Measurements from ENCODE around the gene SPON2. TPM values are rescaled to one million over a fixed set of nuclear protein-coding genes. Genes with fewer than 3 reads are reported as not detected.

SPON2 gene
- total RNA-seq, 2 experiments from 2014 or later: 8.4 to 35.3 TPM

DNA sequence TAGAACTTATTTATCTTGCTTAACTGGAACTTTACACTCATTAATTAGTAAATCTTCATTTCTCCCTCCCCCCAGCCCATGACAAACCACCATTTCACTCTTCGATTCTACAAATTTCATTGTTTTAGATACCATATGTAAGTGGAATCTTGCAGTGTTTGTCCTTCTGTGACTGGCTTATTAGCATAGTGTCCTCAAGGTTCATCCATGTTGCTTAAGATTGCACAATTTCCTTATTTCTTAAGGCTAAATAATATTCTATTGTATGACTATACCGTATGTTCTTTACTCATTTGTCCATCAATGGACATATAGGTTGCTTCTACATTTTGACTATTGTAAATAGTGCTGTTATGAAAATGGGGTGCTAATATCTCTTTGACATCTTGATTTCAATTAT, 34.5 kb downstream of the SPON2 start:
- no peaks in the 10 kb centered on the region for H4K20me1 ChIP-seq (ENCODE audit: insufficient read depth, low read length)
- peaks cover 7% of the 10 kb centered on the region for H3K4me1 ChIP-seq (ENCODE audit: insufficient read depth, low read length, poor library complexity, severe bottlenecking)
- no peak overlapping the region for H3K4me3 ChIP-seq (ENCODE audit: low read depth, low read length, poor library complexity, severe bottlenecking)
- ChIA-PET CTCF (ENCODE audit: unreplicated experiment) (no interaction called here), POLR2A (interaction anchor here (0.7 to 0.9 kb wide), 2 partner anchors 130 to 151 kb away, joined by 3 to 4 read pairs; partner anchors contain the start of gene MAEA)
- DNase-seq (ENCODE audit: low spot score): no peak
- TF ChIP-seq, protein P1, sequence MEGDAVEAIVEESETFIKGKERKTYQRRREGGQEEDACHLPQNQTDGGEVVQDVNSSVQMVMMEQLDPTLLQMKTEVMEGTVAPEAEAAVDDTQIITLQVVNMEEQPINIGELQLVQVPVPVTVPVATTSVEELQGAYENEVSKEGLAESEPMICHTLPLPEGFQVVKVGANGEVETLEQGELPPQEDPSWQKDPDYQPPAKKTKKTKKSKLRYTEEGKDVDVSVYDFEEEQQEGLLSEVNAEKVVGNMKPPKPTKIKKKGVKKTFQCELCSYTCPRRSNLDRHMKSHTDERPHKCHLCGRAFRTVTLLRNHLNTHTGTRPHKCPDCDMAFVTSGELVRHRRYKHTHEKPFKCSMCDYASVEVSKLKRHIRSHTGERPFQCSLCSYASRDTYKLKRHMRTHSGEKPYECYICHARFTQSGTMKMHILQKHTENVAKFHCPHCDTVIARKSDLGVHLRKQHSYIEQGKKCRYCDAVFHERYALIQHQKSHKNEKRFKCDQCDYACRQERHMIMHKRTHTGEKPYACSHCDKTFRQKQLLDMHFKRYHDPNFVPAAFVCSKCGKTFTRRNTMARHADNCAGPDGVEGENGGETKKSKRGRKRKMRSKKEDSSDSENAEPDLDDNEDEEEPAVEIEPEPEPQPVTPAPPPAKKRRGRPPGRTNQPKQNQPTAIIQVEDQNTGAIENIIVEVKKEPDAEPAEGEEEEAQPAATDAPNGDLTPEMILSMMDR (conservative IDR thresholded peaks at IDR 0.05; ENCODE audit: low read length): no peak
- TF ChIP-seq EZH2phosphoT487 (IDR thresholded peaks at IDR 0.05; ENCODE audit: borderline replicate concordance, low read depth, low read length): no peak
- intact Hi-C loops (cut with micrococcal nuclease; ENCODE audit: unreplicated experiment): loop anchor here (10.0 kb wide), 1 partner anchor 407 kb away; no protein-coding TSS in a partner anchor
- H2AFZ ChIP-seq (ENCODE audit: low read length): no peak overlapping the region
- H3K36me3 ChIP-seq (ENCODE audit: insufficient read depth, low read length): no peaks in the 10 kb centered on the region
- H3K9me2 ChIP-seq (ENCODE audit: insufficient read depth, low read length): no peaks in the 10 kb centered on the region
- no peaks in the 10 kb centered on the region for H3K9me3 ChIP-seq (ENCODE audit: low read length)
- H3K27ac ChIP-seq (ENCODE audit: low read depth, low read length, poor library complexity, severe bottlenecking): no peak overlapping the region
- no TSS peak for BruUV-seq (replicated peaks)
- 0 out of 2 replicates have a peak overlapping the region, but pooled peaks have one; percentile 11 for H3K4me2 ChIP-seq (ENCODE audit: low read length)
- H3K79me2 ChIP-seq (ENCODE audit: insufficient read depth, low read depth, low read length): no peaks in the 10 kb centered on the region

DNA sequence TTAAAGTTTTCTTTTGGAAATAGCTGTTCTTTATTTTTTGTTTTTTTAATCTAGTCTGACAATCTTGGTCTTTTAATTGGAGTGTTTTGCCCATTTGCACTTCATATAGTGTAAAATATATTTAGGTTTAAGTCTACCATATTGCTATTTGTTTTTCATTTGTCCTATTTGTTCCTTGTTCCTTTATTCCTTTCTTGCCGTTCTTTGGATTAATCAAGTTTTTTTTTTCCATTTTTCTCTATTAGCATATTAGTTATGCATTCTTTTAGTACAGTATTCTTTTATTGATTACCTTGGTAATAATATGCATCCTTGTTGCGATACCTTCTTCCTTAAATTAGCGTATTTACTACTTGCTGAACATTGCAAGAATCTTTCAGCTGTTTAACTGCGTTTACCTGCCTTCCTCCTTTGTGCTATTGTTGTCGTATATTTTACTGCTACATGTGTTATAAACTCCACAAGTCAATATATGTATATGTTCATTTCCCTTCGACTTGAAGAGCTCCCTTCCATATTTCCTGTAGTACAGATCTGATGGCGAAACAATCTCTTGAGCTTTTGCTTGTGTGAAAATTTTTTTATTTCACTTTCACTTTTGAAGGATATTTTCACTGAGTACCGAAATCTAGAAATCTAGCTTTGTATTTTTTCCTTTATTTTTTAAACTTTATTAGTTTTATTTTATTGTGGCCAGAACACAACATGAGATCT, 35.2 kb downstream of the SPON2 start:
- no peaks in the 10 kb centered on the region for H3K9me2 ChIP-seq (ENCODE audit: insufficient read depth, low read length)
- no peak overlapping the region for H3K4me3 ChIP-seq (ENCODE audit: low read depth, low read length, poor library complexity, severe bottlenecking)
- intact Hi-C loops (cut with micrococcal nuclease; ENCODE audit: unreplicated experiment): loop anchor here (10.0 kb wide), 1 partner anchor 408 kb away; no protein-coding TSS in a partner anchor
- ChIA-PET POLR2A (interaction anchor here (0.7 to 0.9 kb wide), 4 partner anchors 78 to 1463 kb away, joined by 3 to 5 read pairs (median 4); partner anchors contain the start of gene MAEA), CTCF (ENCODE audit: unreplicated experiment) (no interaction called here)
- no peak for DNase-seq (ENCODE audit: low spot score)
- no peaks in the 10 kb centered on the region for H3K79me2 ChIP-seq (ENCODE audit: insufficient read depth, low read depth, low read length)
- H3K36me3 ChIP-seq (ENCODE audit: insufficient read depth, low read length): no peaks in the 10 kb centered on the region
- H2AFZ ChIP-seq (ENCODE audit: low read length): no peak overlapping the region
- no peak for TF ChIP-seq EZH2phosphoT487 (IDR thresholded peaks at IDR 0.05; ENCODE audit: borderline replicate concordance, low read depth, low read length)
- TF ChIP-seq, protein P1 (conservative IDR thresholded peaks at IDR 0.05; ENCODE audit: low read length): no peak
- no peaks in the 10 kb centered on the region for H4K20me1 ChIP-seq (ENCODE audit: insufficient read depth, low read length)
- H3K27ac ChIP-seq (ENCODE audit: low read depth, low read length, poor library complexity, severe bottlenecking): no peak overlapping the region
- peaks cover 7% of the 10 kb centered on the region for H3K4me1 ChIP-seq (ENCODE audit: insufficient read depth, low read length, poor library complexity, severe bottlenecking)
- BruUV-seq (replicated peaks): no TSS peak
- H3K9me3 ChIP-seq (ENCODE audit: low read length): no peaks in the 10 kb centered on the region
- peak overlapping the region; percentile 19; the same call in 1 of the 2 replicates for H3K4me2 ChIP-seq (ENCODE audit: low read length)

DNA sequence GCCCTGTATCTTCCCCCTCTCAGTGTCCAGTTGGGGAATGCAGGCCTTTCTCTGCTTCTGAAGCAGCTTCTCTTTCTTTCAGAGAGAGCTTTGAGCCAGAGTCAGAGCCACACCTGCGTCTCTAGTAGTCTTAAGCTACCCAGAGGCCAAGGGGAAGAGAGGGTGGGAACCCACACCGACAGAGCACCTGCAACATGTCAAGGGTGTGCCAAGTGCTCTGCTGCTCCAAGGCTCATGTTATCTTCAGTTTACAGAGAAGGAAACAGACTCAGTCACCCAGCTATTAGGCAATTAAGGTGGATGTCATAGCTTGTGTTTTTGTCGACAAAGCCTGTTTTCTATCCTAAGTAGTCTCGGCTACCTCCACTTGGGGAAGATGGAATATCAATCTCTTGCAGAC, 36.3 kb downstream of the SPON2 start:
- no peaks in the 10 kb centered on the region for H3K79me2 ChIP-seq (ENCODE audit: insufficient read depth, low read depth, low read length)
- TF ChIP-seq, protein P1 (conservative IDR thresholded peaks at IDR 0.05; ENCODE audit: low read length): no peak
- no peak for TF ChIP-seq EZH2phosphoT487 (IDR thresholded peaks at IDR 0.05; ENCODE audit: borderline replicate concordance, low read depth, low read length)
- H3K36me3 ChIP-seq (ENCODE audit: insufficient read depth, low read length): no peaks in the 10 kb centered on the region
- H2AFZ ChIP-seq (ENCODE audit: low read length): no peak overlapping the region
- H4K20me1 ChIP-seq (ENCODE audit: insufficient read depth, low read length): no peaks in the 10 kb centered on the region
- BruUV-seq (replicated peaks): no TSS peak
- DNase-seq (ENCODE audit: low spot score): peak; percentile 22
- H3K9me3 ChIP-seq (ENCODE audit: low read length): no peaks in the 10 kb centered on the region
- H3K4me2 ChIP-seq (ENCODE audit: low read length): no peak overlapping the region
- peaks cover 7% of the 10 kb centered on the region for H3K4me1 ChIP-seq (ENCODE audit: insufficient read depth, low read length, poor library complexity, severe bottlenecking)
- intact Hi-C loops (cut with micrococcal nuclease; ENCODE audit: unreplicated experiment): loop anchor here (10.0 kb wide), 1 partner anchor 409 kb away; no protein-coding TSS in a partner anchor
- H3K4me3 ChIP-seq (ENCODE audit: low read depth, low read length, poor library complexity, severe bottlenecking): no peak overlapping the region
- no peaks in the 10 kb centered on the region for H3K9me2 ChIP-seq (ENCODE audit: insufficient read depth, low read length)
- ChIA-PET POLR2A (interaction anchor here (0.7 to 1.0 kb wide), 2 partner anchors 13 to 83 kb away, joined by 4 read pairs; no protein-coding TSS in a partner anchor), CTCF (ENCODE audit: unreplicated experiment) (no interaction called here)
- H3K27ac ChIP-seq (ENCODE audit: low read depth, low read length, poor library complexity, severe bottlenecking): no peak overlapping the region
